ENCODE measurements around the gene PTOV1.

Gene PTOV1

GRCh38 chr19:49861107-49861506 lies 10.1 kb downstream of the PTOV1 start:
- no peak for DNase-seq

- no peak for DNase-seq
Measured at GRCh38 chr19:49861541-49862378, 10.8 kb downstream of the PTOV1 start.

- no peak for DNase-seq
Measured at GRCh38 chr19:49862391-49863253, 11.7 kb downstream of the PTOV1 start.

- DNase-seq = no peak
Measured at GRCh38 chr19:49863254-49863934, 12.4 kb downstream of the PTOV1 start.

DNA sequence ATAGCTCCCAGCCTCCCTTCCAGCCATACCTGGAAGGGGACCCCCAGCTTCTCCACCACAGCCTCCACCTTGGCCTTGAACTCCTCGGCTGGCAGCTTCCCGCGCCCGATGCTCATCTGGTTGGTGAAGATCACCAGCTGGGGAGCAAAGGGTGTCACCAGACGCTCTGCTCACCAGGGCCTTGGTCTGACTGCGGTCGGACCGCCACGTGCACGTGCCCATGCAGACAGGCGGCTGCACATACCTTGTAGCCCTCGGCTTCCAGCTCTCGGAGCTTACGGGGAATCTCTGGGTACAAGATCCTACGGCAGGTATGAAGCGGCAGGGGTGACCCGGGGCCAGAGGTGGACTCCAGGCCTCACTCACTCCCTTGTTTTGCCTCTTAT lies 13.0 kb downstream of the PTOV1 start:
- no peak for DNase-seq

- no peak for DNase-seq
Measured at GRCh38 chr19:49864890-49865289, 13.9 kb downstream of the PTOV1 start.

GRCh38 chr19:49866933-49867782 lies 16.2 kb downstream of the PTOV1 start, which contains the start of gene PNKP:
PNKP (minus strand) TSS chr19:49867576; CDS start chr19:49867204, 372 bp downstream.
- peak; percentile 78 to 89 for DNase-seq

GRCh38 chr19:49869009-49869483 lies 18.1 kb downstream of the PTOV1 start:
- DNase-seq = no peak

- peak; percentile 99 for DNase-seq
Measured at GRCh38 chr19:49869484-49870308, 18.7 kb downstream of the PTOV1 start.

GRCh38 chr19:49870309-49870901 lies 19.4 kb downstream of the PTOV1 start:
- DNase-seq = no peak

GRCh38 chr19:49871349-49871985 lies 20.5 kb downstream of the PTOV1 start:
- DNase-seq = no peak

DNA sequence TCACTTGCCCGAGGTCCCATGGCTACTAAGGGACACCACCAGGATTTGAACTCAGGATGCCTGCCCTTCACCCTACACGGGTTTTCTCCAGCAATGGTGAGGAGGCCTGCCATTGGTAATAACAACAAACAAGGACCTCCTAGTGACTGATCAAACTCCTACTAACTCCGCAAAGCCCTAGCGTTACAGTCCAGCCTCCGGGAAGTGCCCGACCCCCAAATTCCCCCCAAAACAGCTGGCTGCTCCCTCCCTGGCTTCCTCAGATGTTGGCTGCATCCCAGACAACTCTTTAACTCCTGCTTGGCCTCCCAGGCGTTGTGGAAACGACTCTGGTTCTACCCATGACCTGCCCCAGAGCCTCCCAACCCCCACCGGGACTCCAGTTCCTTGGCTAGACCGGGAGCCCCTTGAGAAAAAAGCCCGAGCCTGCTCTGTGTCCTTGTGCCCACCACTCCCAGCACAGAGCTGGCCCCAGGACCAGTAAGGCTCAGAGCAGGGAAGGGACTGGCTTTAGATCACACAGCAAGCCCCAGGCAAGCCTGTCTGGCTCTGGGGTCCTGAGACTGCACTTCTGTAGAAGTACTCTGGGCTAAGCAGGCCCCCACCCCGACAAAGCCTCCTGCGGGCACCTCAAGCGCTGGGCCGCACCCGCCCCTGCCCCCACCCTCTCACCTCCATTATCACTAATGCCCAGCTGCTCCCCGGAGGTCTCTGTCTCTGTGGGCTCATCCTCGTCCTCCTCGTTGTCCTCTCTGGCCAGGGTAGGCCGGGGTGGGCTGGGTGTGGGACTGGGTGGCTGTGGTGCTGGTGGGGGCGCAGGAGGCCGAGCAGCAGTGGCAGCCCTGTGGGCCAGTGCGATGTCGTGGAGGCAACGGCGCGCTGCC lies 21.5 kb downstream of the PTOV1 start:
- DNase-seq = no peak

DNA sequence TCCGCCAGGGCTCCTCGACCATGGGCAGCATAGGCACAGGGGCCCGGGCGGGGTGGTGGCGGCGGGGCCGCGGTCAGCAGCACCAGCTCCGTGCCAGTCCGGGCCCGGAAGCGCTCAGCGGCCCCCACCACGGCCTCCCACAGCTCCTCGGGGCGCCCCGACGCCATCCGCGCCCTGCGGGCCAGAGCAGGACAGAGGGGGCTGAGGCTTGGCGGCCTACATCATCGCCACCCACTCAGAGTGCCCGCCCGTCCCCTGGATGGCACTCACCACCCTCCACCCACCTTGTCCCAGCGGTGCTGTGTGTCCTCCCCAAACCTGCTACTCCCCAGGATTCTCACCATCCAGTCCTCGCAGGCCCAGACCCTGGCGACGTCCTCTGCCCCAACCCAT lies 22.2 kb downstream of the PTOV1 start:
- no peak for DNase-seq

DNA sequence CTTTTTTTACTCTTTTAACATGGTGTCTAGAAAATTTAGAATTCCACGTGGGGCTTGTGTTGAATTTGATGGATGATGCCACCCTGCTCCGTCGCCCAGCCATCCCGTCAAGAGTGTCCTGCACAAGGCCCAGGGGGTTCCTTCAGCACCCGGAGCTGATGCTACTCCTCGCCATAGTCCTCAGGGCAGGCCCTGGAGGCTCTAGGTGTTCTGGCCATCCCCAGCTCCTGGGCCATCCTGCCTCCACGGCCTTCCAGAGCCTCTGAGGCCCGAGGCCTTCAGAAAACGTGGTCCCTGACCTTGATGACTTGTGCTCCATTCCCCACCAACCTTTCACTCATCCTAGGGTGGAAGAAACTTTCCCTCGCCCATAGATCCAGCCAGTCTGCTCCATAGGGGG lies 22.9 kb downstream of the PTOV1 start:
- DNase-seq = no peak

DNA sequence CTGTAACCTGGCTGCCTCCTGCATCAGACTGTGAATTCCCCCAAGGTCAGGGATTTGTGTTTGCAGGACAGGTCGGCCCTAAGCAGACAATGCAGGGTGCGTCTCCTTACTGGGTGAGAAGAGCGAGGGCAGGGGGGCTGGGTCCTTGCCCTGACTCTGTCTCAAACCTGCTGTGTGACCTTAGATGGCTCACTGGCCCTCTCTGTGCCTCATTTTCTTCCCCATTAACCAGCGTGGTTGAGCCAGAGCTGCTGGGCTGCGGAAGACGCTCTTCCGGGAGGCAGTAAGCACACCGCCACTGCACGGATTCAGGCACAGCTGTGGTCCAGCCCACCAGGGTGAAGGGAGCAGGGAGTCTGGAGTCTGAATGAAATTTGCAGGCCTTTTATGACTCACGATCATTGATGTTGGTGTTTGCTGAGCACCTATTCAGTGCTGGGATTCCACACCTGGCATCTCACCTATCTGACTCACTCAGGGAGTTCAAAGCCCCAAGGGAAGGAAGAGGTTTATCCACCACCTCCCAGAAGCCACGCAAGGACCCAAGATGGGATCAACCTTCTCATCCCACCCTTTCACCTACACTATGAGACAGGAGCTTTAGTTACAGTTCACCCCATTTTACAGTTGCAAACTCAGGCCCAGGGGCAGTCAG lies 23.7 kb downstream of the PTOV1 start:
- no peak for DNase-seq

GRCh38 chr19:49875177-49875576 lies 24.2 kb downstream of the PTOV1 start:
- DNase-seq = no peak

DNA sequence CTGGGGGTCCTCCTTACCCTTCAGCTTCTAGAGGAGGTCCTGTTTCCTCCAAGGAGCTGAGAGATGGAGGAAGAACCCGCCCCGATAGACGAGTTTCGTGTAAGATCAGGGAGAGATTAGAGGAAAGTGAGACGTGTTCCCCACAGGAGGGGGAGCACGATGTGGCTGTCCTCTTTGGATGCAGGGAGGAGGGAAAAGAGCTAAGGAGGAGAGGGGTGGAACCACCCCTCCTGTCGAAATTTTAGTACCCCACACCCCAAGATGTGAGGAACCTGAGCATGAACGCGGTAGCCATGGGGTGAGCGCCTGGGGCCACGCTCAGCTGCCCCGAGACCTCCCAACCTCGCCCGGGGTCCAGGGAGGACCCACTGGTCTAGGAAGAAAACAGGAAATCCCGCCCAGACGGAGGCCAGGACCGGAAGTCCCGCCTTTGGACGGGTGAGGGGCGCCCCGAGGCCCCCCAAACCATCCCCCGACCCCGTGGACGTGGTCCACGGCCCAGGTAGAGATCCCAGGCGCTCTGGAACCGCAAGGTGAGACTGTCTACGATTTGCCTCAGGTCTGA lies 25.0 kb downstream of the PTOV1 start:
- peak; percentile 7 to 27 for DNase-seq

GRCh38 chr19:49876422-49877019 lies 25.6 kb downstream of the PTOV1 start:
- DNase-seq = peak; percentile 94 to 95

Data from AML-193 (cell line).